NCI-H748 (cell line): ENCODE data around the gene HTT-AS.

Experiments
- DNase-seq: peaks from one replicate; lab custom pipeline; 2025; ENCODE audit not compliant: unreplicated experiment; lab: John Stamatoyannopoulos, UW

HTT-AS gene

GRCh38 chr4:3031357-3032082, 42.8 kb downstream of the HTT-AS start:
- peak; percentile 4 for DNase-seq

DNA sequence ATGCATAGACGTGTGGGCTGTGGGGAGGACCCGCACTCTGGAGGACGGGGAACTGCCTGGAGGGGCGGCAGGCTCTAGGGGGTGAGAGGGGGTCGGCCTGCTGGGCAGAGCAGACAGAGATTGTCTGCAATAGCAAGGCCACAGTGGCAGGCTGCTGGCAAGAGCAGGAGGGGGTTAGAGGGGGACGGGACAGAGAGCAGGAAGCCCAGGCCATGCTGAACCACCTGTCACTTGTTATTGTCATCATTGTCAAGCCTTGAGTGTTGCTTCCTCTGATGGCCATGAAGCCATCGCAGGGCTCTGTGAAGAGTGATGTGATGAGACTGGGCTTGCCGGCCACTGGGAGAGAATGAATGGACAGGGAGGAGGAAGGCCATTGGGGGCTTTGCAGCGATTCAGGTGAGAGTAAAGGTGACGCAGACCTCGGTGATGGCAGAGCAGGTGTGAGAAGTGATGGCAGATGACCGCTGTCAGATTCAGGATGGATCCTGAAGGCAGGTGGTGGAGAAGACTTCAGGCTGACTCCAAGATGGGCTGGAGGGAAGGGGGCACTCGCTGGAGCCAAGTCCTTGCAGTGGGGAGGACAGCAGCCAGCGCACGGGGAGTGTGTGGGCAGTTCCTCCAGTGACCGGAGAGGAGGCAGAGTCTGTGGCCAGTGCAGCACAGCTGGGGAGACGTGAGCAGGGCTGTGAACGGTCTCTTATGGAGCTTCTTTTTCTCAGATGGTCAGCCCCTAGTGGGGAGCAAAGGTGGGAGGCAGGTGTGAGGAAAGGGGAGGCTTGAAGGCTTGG, 43.6 kb downstream of the HTT-AS start:
- DNase-seq = no peak

GRCh38 chr4:3029464-3029863, 44.9 kb downstream of the HTT-AS start:
- no peak for DNase-seq

DNA sequence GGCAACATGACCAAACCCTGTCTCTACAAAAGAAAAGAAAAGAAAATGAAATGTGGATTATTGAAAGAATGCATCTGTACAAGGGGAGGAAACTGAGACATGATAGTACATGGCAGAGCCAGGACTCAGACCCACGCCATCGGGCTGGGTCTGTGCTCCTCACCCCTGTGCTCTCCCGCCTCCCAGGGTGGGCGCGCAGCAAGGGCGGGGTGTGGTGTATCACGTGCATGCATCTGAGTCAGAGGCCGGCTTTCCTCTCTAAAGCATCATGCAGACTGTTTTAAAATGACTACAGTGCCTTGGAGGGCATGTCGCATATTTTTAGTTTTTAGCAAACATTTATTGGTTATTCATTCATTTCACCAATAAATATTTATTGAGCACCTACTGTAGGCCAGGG, 47.8 kb downstream of the HTT-AS start:
- DNase-seq = no peak

DNA sequence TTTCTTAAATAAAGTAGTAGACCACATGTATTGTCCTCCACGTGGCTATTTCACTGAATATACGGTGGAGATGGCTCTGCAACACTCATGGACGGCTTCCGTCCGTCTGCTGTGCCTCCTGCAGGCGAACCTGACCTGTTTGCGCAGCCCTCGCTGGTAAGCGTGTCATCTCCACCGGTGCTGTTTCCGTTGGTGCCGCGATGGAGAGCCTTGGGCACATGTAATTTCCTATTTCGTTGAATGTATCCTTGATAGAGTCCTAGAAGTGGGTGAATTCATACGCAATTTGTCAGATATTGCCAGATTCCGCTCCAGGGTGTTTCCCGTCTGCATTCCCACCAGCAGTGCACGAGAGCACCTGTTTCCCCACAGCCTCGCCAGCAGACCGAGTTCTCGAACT, 48.5 kb downstream of the HTT-AS start:
- no peak for DNase-seq

DNA sequence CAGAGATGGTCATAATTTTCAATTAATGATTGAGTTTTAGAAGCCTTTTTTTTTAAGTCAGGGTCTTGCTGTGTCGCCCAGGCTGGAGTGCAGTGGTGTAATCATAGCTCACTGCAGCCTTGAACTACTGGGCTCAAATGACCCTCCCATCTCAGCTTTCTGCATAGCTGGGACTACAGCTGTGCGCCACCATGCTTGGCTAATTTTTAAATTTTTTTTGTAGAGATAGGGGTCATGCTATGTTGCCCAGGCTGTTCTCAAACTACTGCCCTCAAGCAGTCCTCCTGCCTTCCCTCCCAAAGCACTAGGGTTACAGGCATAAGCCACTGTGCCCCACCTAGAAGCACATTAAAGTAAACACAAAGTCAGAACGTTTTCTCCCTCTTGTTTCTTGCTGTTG, 51.7 kb downstream of the HTT-AS start:
- DNase-seq = no peak

GRCh38 chr4:3022112-3022511, 52.2 kb downstream of the HTT-AS start:
- no peak for DNase-seq

- DNase-seq = no peak
These were observed 52.7 kb downstream of the HTT-AS start for GRCh38 chr4:3021627-3022026.

GRCh38 chr4:3021127-3021526, 53.2 kb downstream of the HTT-AS start:
- DNase-seq = no peak

DNA sequence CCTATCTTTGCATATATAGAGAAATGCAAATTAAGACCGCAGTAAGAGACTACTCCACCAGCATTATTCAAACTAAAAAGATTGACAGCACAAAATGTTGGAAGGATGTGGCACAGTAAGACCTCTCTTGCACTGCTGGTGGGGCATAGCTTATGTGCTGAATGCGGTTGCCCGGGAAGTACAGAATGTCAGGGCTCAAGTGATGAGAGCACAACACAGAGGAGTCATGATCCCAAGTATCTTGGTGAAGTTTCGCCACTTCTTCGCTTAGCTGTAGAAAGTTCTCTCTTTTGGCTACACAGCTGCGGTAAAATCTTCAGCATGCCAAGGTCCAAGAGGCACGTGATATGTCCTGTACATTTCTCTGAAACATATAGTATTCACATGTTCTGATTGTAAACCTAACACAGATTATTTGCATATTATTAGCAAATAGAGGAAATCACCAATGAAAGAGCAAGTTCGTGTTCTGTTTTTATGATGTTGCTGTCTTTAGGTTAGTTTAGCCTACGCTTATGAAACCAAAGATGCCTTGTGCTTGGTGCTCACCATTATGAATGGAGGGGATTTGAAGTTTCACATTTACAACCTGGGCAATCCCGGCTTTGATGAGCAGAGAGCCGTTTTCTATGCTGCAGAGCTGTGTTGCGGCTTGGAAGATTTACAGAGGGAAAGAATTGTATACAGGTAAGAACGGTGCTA, 55.0 kb downstream of the HTT-AS start:
- DNase-seq = no peak

- DNase-seq = no peak
These were observed 56.8 kb downstream of the HTT-AS start for GRCh38 chr4:3017504-3017903.

DNA sequence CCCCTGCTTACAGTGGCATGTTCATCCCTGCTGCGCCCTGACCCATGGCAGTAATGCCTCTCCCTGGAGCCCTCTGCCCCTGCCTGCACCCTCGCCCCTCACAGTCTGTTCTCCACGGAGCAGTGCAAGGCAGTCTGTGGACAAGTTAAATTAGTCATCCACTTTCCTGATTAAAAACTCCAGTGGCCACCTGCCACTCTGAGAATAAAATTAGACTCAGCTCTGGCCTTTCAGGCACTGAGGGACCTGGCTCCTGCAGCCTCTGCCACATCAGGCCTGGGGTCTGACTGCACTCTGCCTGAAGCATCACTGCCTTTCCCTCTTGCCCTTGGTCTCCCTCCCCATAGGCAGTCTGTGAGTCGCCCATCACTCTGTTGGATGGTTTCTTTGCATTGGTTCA, 57.4 kb downstream of the HTT-AS start:
- DNase-seq = no peak

GRCh38 chr4:3013839-3014350, 60.4 kb downstream of the HTT-AS start:
- no peak for DNase-seq
